SH-SY5Y (cell line): Measurements from ENCODE around the gene CRNN.

Experiments used
- GATA2 ChIP-seq: IDR thresholded peaks from 2 replicates; pipeline ENCODE4 v1.6.1; 2011; ENCODE audit warnings: mild to moderate bottlenecking, low read depth, low read length
- GATA3 ChIP-seq: IDR thresholded peaks from 2 replicates; pipeline ENCODE4 v1.6.1; 2011; ENCODE audit warnings: low read depth, mild to moderate bottlenecking, low read length, moderate library complexity

The CRNN gene

GRCh38 chr1:152442301-152442700 is 28.2 kb upstream of the CRNN start:
- no peak for TF ChIP-seq GATA3
- no peak for TF ChIP-seq GATA2

- TF ChIP-seq GATA2 (no peak), GATA3 (no peak)
Measured at GRCh38 chr1:152441756-152442155, 27.7 kb upstream of the CRNN start.

GRCh38 chr1:152440635-152441471 is 26.8 kb upstream of the CRNN start:
- TF ChIP-seq GATA2 (no peak), GATA3 (no peak)

- no peak for TF ChIP-seq GATA2
- no peak for TF ChIP-seq GATA3
Measured at GRCh38 chr1:152436593-152437496, 22.8 kb upstream of the CRNN start.

DNA sequence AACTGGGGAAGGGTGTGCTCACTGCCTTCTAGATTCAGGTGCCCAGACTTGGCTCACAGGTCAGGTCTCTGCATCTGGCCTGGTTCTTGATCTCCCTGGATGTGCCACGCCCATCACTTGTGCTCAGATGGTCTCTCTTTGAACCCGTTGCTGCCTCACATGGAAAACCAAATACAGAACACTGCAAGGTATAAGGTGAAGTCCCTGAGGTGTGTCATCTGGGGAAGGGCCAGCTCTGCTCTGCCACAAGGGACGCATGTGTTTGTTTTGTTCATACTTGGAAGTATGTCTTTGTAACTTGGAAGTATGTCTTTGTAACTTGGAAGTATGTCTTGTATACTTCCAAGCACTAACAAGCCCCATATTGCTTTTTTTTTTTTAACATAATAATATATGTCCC is 13.4 kb upstream of the CRNN start:
- no peak for TF ChIP-seq GATA2

DNA sequence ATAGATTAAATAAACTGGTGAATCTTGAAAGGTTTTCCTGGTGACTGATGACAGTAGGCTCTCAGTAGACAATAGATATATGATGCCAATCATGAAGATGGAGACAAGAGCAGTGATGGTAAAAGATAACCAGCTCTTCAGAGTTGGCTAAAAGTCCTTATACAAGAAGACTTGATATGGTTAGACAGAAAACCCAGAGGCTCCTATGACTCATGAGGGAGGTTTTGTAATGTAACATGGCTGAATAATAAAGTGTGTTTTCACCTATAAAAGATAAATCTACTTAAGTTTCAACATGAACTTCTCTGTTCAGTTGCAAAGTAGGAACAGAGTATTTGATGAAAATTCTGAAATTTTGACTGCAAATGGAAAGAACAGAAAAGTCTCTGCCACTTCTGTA is 12.7 kb upstream of the CRNN start:
- TF ChIP-seq GATA3 (no peak), GATA2 (no peak)

DNA sequence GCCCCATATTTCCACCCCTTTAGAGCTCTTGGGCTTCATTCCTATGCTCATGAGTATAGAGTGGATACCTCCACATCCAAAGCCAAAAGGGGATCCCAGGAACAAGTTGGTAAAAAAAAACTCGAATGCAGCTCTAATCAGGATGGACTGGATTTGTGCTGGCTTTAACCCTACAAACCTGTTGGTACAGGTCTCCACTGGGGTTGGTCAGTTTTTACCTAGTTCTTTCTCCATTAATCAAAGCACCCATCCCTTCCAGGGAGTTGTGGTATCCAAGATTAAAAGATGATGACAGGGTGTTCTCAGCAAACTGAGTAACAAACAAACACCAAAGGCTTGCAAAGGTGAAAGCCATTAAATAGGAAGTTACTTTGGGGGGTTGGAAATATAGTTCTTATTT is 5.9 kb upstream of the CRNN start:
- TF ChIP-seq GATA3 (no peak), GATA2 (no peak)

DNA sequence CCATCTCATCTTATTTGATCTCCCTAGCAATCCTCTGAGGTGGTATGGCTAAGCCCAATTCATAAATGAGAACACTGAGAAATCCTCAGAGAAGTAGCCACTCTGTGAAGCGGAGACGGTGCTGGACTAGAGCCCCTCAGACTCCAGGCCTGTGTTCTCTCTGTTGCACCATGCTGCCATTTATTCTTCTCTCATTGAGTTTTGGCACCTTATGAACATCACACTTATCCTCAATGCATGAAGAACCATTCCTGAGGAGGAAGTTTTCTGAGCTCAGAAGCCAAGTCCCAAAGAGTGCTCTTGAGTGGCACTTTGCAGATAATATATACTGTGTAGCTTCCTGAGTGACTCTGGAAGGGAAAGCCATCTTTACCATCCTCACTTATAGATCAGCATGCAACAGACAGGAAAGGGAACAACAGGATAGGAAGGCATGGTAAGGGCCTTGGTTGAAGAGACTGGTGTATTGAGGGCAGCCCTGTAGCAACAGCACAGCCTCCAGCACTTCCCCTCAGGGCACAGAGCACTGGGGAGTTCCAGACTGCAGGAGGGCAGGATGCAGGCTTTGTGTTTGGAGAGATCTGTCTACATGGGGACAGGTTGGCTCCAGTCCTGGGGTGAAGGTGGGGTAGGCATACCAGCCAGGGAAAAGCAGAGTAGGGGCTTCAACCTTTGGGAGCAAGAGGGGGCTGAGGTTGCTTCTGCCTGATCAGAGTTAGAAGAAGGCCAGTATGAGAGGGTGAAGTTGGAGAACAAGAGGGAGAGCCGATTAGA is 1.6 kb upstream of the CRNN start:
- TF ChIP-seq GATA2 (no peak), GATA3 (no peak)

DNA sequence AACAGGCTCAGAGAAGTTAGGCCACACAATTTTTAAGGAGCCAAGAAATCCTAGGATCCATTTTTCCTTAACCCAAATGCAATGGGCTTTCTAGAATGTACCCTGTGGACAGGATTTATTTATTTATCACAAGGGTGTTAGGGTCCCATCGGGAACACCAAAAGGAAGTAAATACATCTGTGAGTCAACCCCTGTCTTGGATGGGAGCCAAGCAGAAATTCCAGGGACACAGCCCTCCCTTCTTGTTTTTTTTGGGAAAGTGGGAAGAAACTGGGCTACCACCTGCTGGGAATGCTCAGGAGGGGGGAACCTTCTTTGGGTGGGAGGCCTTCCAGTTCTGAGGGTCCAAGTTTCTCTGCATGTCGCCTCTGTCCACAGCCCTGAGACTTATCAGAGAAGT is 1.3 kb downstream of the CRNN start:
- TF ChIP-seq GATA3 (no peak), GATA2 (no peak)

DNA sequence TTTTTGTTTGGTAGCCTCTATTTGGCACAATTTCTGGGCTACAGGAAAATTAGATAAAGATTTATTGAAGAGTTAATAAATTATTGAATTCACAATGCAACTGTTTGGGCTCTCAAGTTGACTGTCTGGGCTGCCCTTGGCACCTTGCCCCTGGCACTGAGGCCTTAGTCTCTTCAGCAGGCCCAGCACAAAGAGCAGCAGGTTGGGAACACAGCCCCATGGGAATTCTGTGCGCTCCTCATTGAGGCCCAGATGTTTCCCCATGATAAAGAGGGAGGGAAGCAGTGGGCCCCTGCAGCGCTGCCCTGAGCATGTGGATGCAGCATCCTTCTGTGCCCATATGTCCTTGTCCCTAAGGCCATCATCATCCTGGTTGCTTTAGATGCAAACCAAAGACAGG is 2.9 kb downstream of the CRNN start:
- TF ChIP-seq GATA2: no peak
- TF ChIP-seq GATA3: no peak

- TF ChIP-seq GATA3 (no peak), GATA2 (no peak)
Measured at GRCh38 chr1:152410599-152410998, 3.5 kb downstream of the CRNN start.

DNA sequence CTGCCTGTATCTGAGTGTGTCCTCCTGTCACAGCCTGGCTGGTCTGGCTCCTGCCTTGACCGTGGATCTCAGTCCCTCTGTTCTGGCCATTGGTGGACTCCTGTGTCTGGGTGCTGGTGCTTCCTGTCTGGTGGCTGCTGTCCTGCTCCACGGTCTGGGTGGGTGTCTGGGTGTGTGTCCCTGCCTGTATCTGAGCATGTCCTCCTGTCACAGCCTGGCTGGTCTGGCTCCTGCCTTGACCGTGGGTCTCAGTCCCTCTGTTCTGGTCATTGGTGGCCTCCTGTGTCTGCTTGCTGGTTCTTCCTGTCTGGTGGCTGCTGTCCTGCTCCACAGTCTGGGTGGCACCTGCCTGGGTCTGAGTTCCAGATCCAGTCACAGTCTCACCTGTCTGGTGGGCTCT is 4.0 kb downstream of the CRNN start:
- no peak for TF ChIP-seq GATA3
- no peak for TF ChIP-seq GATA2

- TF ChIP-seq GATA2 (no peak), GATA3 (no peak)
Measured at GRCh38 chr1:152408664-152409063, 5.4 kb downstream of the CRNN start.

- TF ChIP-seq GATA2 (no peak), GATA3 (no peak)
Measured at GRCh38 chr1:152398812-152399698, 15.0 kb downstream of the CRNN start.

GRCh38 chr1:152397474-152397873 is 16.6 kb downstream of the CRNN start:
- TF ChIP-seq GATA3 (no peak), GATA2 (no peak)
